Loucy (cell line): Measurements from ENCODE around the gene PGF.
A peak's percentile ranks its signal among the peaks of the same experiment; 100 is the strongest.
"Not testable (repeated sequence)": the region's sequence is repeated elsewhere in the genome, so short reads cannot be mapped to it uniquely, and the experiment has no call there.

ENCODE experiments used
- H2AFZ ChIP-seq: fragments of 200-600 bp; sonication (generic); 2 replicates; pipeline ENCODE4 v1.6.0; 2016; ENCODE audit warnings: antibody characterized with exemption, mild to moderate bottlenecking, low read length, moderate library complexity
- H3F3A ChIP-seq: fragments of 200-600 bp; 2 replicates; pipeline ENCODE4 v1.6.0; 2016; ENCODE audit warnings: antibody characterized with exemption, low read depth, mild to moderate bottlenecking
- H3K27me3 ChIP-seq: fragments of 200-600 bp; sonication (generic); 2 replicates; pipeline ENCODE4 v1.6.1; 2014; ENCODE audit warnings: low read length, mild to moderate bottlenecking; ENCODE audit not compliant: insufficient read depth, poor library complexity, severe bottlenecking
- H3K36me3 ChIP-seq: fragments of 200-600 bp; sonication (generic); 2 replicates; pipeline ENCODE4 v1.6.1; 2016; ENCODE audit warnings: low read length; ENCODE audit not compliant: insufficient read depth
- H3K4me1 ChIP-seq: fragments of 200-600 bp; sonication (generic); 2 replicates; pipeline ENCODE4 v1.5.1; 2014; ENCODE audit warnings: low read length, mild to moderate bottlenecking; ENCODE audit not compliant: insufficient read depth, poor library complexity, severe bottlenecking
- H3K4me2 ChIP-seq: fragments of 200-600 bp; sonication (generic); 2 replicates; pipeline ENCODE4 v1.6.0; 2014; ENCODE audit warnings: antibody characterized with exemption, low read length, low read depth, mild to moderate bottlenecking; ENCODE audit not compliant: poor library complexity, severe bottlenecking
- H3K4me3 ChIP-seq: fragments of 200-600 bp; sonication (generic); 2 replicates; pipeline ENCODE4 v1.5.1; 2014; ENCODE audit warnings: low read length, mild to moderate bottlenecking, mixed read lengths; ENCODE audit not compliant: poor library complexity, severe bottlenecking
- H3K79me2 ChIP-seq: fragments of 200-600 bp; sonication (generic); 2 replicates; pipeline ENCODE4 v1.6.1; 2014; ENCODE audit warnings: low read length; ENCODE audit not compliant: insufficient read depth
- H3K9ac ChIP-seq: fragments of 200-600 bp; sonication (generic); 2 replicates; pipeline ENCODE4 v1.6.0; 2014; ENCODE audit warnings: mild to moderate bottlenecking, low read depth, low read length, moderate library complexity; ENCODE audit not compliant: poor library complexity, severe bottlenecking
- H3K9me2 ChIP-seq: fragments of 200-600 bp; sonication (generic); replicated peaks from 2 replicates; pipeline ENCODE4 v1.6.1; 2016; ENCODE audit warnings: low read depth, low read length, mixed read lengths
- H3K9me3 ChIP-seq: fragments of 200-600 bp; sonication (generic); 2 replicates; pipeline ENCODE4 v1.6.1; 2014; ENCODE audit warnings: mild to moderate bottlenecking, antibody characterized with exemption, low read length, low read depth; ENCODE audit not compliant: insufficient read depth
- H4K20me1 ChIP-seq: fragments of 200-600 bp; sonication (generic); 2 replicates; pipeline ENCODE4 v1.6.0; 2014; ENCODE audit warnings: antibody characterized with exemption, low read length, mild to moderate bottlenecking; ENCODE audit not compliant: insufficient read depth, poor library complexity, severe bottlenecking
- CTCF ChIP-seq: fragments of 200-600 bp; sonication (generic); conservative IDR thresholded peaks from 2 replicates; pipeline ENCODE4 v1.5.1; 2014; ENCODE audit warnings: mild to moderate bottlenecking, antibody characterized with exemption, low read length
- EZH2phosphoT487 ChIP-seq: fragments of 200-600 bp; IDR thresholded peaks from 2 replicates; pipeline ENCODE4 v1.6.1; 2018; ENCODE audit warnings: antibody characterized with exemption, mild to moderate bottlenecking, moderate library complexity, borderline replicate concordance

PGF gene

DNA sequence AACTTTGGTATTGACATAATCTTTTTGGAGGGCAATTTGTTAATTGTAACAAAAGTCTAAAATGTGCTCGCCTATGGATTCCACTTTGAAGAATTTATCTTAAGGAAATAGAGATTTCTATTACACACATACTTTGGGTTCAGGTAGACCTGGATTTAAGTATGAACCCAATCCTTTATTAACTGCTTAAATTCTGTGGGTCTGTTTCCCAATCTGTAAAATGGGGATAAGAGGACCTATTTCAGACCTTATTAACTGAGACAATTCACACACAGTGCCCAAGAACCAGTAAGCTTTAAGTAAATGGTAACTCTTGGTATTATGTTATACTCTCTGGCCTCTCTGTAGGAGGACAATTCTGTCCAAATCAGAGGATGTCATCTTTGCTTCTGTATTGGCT is 46.5 kb upstream of the PGF start:
- Histone ChIP-seq H3K4me3 (peak overlapping the region; percentile 95), H3K4me2 (peak overlapping the region; percentile 78), H3K79me2 (peaks cover 27% of the 10 kb centered on the region), H3F3A (no peaks in the 10 kb centered on the region), H2AFZ (peak overlapping the region; percentile 89), H3K9ac (peak overlapping the region; percentile 66), H4K20me1 (peaks cover 7% of the 10 kb centered on the region), H3K27me3 (no peaks in the 10 kb centered on the region), H3K4me1 (peaks cover 19% of the 10 kb centered on the region), H3K36me3 (peaks cover 7% of the 10 kb centered on the region; the same call in 1 of the 2 replicates), H3K9me2 (no peaks in the 10 kb centered on the region), H3K9me3 (no peaks in the 10 kb centered on the region)
- TF ChIP-seq CTCF, result no peak
- no peak for TF ChIP-seq EZH2phosphoT487

DNA sequence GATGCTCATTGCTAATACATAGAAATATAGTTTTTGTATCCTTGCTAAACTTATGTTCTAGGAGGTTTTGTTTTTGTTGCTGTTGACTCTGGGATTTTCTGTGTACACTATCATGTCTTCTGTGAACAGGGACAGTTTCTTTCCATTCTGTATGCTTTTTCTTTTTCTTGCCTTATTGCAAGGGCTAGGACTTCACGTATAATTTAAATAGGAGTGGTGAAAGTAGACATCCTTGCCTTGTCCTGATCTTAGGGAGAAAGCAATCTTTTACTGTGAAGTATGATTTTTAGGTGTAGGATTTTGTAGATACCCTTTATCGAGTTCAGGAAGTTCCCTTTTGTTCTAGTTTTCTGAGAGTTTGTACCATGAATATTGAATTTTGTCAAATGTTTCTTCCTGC is 45.9 kb upstream of the PGF start:
- peaks cover 7% of the 10 kb centered on the region for H4K20me1 ChIP-seq
- H3K4me2 ChIP-seq, result no peak overlapping the region
- no peaks in the 10 kb centered on the region for H3K9me3 ChIP-seq
- H3K79me2 ChIP-seq, result peaks cover 27% of the 10 kb centered on the region
- H2AFZ ChIP-seq, result no peak overlapping the region
- H3K9ac ChIP-seq, result no peak overlapping the region
- H3K27me3 ChIP-seq, result no peaks in the 10 kb centered on the region
- no peak overlapping the region for H3K4me3 ChIP-seq
- H3K36me3 ChIP-seq, result peaks cover under 1% of the 10 kb centered on the region; the same call in 1 of the 2 replicates
- H3K9me2 ChIP-seq, result no peaks in the 10 kb centered on the region
- H3F3A ChIP-seq, result no peaks in the 10 kb centered on the region
- peaks cover 19% of the 10 kb centered on the region for H3K4me1 ChIP-seq
- no peak for TF ChIP-seq EZH2phosphoT487
- no peak for TF ChIP-seq CTCF

DNA sequence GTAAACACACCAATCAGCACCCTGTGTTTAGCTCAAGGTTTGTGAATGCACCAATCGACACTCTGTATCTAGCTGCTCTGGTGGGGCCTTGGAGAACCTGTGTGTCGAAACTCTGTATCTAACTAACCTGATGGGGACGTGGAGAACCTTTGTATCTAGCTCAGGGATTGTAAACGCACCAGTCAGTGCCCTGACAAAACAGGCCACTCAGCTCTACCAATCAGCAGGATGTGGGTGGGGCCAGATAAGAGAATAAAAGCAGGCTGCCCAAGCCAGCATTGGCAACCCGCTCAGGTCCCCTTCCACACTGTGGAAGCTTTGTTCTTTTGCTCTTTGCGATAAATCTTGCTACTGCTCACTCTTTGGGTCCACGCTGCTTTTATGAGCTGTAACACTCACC is 40.4 kb upstream of the PGF start:
- not testable (repeated sequence) for H4K20me1 ChIP-seq, H3K27me3 ChIP-seq, H3K9me2 ChIP-seq, H3K4me2 ChIP-seq, H3K4me1 ChIP-seq, H3K79me2 ChIP-seq, H3K36me3 ChIP-seq, H3K4me3 ChIP-seq, H2AFZ ChIP-seq, H3K9me3 ChIP-seq, H3F3A ChIP-seq, H3K9ac ChIP-seq

DNA sequence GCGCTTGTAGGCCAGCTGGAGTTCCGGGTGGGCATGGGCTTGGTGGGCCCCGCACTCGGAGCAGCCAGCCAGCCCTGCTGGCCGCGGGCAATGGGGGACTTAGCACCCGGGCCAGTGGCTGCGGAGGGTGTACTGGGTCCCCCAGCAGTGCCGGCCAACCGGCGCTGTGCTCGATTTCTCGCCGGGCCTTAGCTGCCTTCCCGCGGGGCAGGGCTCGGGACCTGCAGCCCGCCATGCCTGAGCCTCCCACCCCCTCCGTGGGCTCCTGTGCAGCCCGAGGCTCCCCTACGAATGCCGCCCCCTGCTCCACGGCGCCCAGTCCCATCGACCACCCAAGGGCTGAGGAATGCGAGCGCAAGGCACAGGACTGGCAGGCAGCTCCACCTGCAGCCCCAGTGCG is 38.8 kb upstream of the PGF start:
- not testable (repeated sequence) for H2AFZ ChIP-seq, H3K9me3 ChIP-seq, H3K79me2 ChIP-seq

More for the DNA sequence above, 38.8 kb upstream of the PGF start:
- H3K4me2 ChIP-seq, H3K36me3 ChIP-seq, H3F3A ChIP-seq, H3K9ac ChIP-seq, H3K27me3 ChIP-seq, H4K20me1 ChIP-seq, H3K4me3 ChIP-seq, H3K4me1 ChIP-seq, H3K9me2 ChIP-seq: not testable (repeated sequence)
